Fibroblast of the aortic adventitia (primary cell): ENCODE data around the gene DPF3. TPM values are rescaled to one million over a fixed set of nuclear protein-coding genes. Genes with fewer than 3 reads are reported as not detected.
A peak's percentile ranks its signal among the peaks of the same experiment; 100 is the strongest.
"Not testable (repeated sequence)": the region's sequence is repeated elsewhere in the genome, so short reads cannot be mapped to it uniquely, and the experiment has no call there.

Experiments
- DNase-seq: peaks from one replicate; pipeline ENCODE4 v3.0.0-alpha.2; 2010; ENCODE audit warnings: low read depth
- H3K4me3 ChIP-seq: 2 replicates; pipeline ENCODE4 v1.5.1; 2011; ENCODE audit warnings: low read depth, mild to moderate bottlenecking, control low read depth, low read length, moderate library complexity
- total RNA-seq: library from RNA; depleted of rRNA; stranded (reverse); fragments of >200 nt; gene quantifications from 2 replicates; pipeline ENCODE4 v1.2.3, GENCODE V29; 2012; ENCODE audit warnings: low replicate concordance
- TF ChIP-seq, protein P1 (sequence below): IDR thresholded peaks from 2 replicates; pipeline ENCODE4 v1.5.1; 2011; ENCODE audit warnings: mild to moderate bottlenecking, low read length, control low read depth, inconsistent platforms; ENCODE audit not compliant: insufficient read depth

Gene DPF3
- total RNA-seq, 1 donor: 16.3 TPM

- TF ChIP-seq, protein P1, sequence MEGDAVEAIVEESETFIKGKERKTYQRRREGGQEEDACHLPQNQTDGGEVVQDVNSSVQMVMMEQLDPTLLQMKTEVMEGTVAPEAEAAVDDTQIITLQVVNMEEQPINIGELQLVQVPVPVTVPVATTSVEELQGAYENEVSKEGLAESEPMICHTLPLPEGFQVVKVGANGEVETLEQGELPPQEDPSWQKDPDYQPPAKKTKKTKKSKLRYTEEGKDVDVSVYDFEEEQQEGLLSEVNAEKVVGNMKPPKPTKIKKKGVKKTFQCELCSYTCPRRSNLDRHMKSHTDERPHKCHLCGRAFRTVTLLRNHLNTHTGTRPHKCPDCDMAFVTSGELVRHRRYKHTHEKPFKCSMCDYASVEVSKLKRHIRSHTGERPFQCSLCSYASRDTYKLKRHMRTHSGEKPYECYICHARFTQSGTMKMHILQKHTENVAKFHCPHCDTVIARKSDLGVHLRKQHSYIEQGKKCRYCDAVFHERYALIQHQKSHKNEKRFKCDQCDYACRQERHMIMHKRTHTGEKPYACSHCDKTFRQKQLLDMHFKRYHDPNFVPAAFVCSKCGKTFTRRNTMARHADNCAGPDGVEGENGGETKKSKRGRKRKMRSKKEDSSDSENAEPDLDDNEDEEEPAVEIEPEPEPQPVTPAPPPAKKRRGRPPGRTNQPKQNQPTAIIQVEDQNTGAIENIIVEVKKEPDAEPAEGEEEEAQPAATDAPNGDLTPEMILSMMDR: no peak
- no peak overlapping the region for H3K4me3 ChIP-seq
- DNase-seq: no peak
Observed at GRCh38 chr14:72754949-72755348, 139.0 kb downstream of the DPF3 start.

DNA sequence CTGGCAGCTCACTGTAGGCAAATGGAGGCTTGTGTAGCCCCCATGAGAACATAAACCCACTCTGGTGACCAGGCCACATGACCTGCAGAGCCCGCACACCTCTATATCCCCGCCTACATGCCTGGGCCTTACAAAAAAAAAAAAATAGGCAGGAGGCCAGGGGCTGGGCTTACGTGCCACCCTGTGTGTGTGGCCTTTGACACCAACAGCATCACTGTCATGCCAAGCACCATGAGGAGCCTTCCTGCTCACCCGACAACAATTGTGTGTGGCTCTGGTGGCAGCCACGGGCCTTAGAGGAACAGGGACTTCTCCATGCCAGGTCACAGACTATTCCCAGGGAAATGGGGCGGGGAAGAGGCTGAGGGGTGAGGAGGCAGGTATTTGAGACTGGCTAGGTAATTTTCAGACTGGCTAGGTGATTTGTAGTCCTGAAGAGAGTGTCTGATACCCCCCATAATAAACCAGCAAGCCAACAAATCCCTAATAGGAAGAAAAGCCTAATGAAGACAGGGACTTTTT, 140.0 kb downstream of the DPF3 start:
- DNase-seq: no peak
- H3K4me3 ChIP-seq: no peak overlapping the region
- TF ChIP-seq, protein P1: no peak

DNA sequence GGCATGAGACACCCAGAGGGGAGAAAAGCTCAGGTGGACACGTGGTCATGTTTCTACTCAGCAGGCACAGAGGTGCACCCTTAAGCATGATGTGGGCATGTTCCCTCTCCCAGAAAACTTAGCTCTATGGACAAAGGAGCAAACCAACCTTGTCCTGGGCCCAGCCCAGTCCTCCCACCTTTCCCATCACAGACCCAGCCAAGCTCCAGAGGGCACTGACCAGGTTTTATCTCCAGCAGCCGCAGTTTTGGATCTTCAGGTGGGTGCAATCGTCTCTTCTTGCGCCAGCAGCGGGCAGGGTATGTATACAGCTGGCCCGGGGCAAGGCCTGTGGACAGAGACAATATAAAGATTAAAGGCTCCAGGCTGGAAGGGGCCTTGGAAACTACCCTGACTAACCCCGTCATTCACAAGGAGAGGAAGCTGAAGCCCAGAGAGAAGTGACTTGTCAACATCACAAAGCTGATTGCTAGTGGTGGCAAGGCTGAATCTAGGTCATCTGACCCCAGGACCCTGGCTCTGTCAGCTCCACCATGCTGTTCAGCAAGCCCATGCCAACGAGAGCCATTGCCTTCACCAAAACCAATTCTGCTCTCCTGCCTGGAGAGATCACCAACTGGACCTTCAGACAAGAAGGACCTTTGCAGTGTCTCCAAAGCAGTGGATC, 140.7 kb downstream of the DPF3 start:
- TF ChIP-seq, protein P1: no peak
- DNase-seq: no peak
- H3K4me3 ChIP-seq: no peak overlapping the region

- TF ChIP-seq, protein P1: no peak
- H3K4me3 ChIP-seq: no peak overlapping the region
- DNase-seq: no peak
Observed at GRCh38 chr14:72752034-72752412, 141.9 kb downstream of the DPF3 start.

- peak; percentile 28 for DNase-seq
- H3K4me3 ChIP-seq: no peak overlapping the region
- TF ChIP-seq, protein P1: no peak
Observed at GRCh38 chr14:72751276-72752033, 142.4 kb downstream of the DPF3 start.

DNA sequence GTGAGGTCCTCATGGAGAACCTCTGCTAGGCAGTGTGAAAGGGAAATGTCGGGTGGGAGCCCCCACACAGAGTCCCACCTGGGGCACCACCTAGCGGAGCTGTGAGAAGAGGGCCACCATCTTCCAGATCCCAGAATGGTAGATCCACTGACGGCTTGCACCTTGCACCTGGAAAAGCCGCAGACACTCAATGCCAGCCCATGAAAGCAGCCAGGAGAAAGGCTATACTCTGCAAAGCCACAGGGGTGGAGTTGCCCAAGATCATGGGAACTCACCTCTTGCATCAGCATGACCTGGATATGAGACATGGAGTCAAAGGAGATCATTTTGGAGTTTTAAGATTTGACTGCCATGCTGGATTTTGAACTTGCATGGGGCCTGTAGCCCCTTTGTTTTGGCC, 145.0 kb downstream of the DPF3 start:
- DNase-seq: not testable (repeated sequence)

DNA sequence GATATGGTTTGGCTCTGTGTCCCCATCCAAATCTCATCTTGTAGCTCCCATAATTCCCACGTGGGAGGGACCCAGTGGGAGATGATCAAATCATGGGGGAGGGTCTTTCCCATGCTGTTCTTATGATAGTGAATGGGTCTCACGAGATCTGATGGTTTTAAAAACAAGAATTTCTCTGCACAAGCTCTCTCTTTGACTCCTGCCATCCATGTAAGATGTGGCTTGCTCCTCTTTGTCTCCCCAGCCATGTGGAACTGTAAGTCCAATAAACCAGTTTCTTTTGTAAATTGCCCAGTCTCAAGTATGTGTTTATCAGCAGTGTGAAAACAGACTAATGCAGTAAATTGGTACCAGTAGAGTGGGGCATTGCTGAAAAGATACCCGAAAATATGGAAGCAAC, 146.2 kb downstream of the DPF3 start:
- TF ChIP-seq, protein P1: no peak
- no peak for DNase-seq

More for the DNA sequence above, 145.0 kb downstream of the DPF3 start:
- not testable (repeated sequence) for H3K4me3 ChIP-seq

More for the DNA sequence above, 146.2 kb downstream of the DPF3 start:
- no peak overlapping the region for H3K4me3 ChIP-seq
